Effector memory CD4-positive, alpha-beta T cell (primary cell): ENCODE measurements around the gene SLC10A6.

ENCODE experiments used
- DNase-seq, 3 donors: peaks; one replicate each; pipeline ENCODE4 v3.0.0-alpha.2; 2020
- H3K27ac ChIP-seq: 2 replicates; pipeline ENCODE4 v1.7.0; 2013; ENCODE audit warnings: mild to moderate bottlenecking, low read length, moderate library complexity; ENCODE audit not compliant: insufficient read depth, poor library complexity, severe bottlenecking
- H3K27me3 ChIP-seq: replicated peaks from 2 replicates; pipeline ENCODE4 v1.7.0; 2013; ENCODE audit warnings: mild to moderate bottlenecking, low read length; ENCODE audit not compliant: insufficient read depth, control insufficient read depth, poor library complexity, severe bottlenecking
- H3K36me3 ChIP-seq: 2 replicates; pipeline ENCODE4 v1.7.0; 2013; ENCODE audit warnings: mild to moderate bottlenecking, low read length, moderate library complexity; ENCODE audit not compliant: control insufficient read depth, insufficient read depth
- H3K4me1 ChIP-seq: 2 replicates; pipeline ENCODE4 v1.7.0; 2013; ENCODE audit warnings: low read length, mild to moderate bottlenecking; ENCODE audit not compliant: control insufficient read depth, insufficient read depth, poor library complexity, severe bottlenecking
- H3K4me3 ChIP-seq: 2 replicates; pipeline ENCODE4 v1.7.0; 2013; ENCODE audit warnings: low read length, low read depth, mild to moderate bottlenecking; ENCODE audit not compliant: insufficient read depth, poor library complexity, severe bottlenecking
- H3K9me3 ChIP-seq: 2 replicates; pipeline ENCODE4 v1.7.0; 2013; ENCODE audit warnings: mild to moderate bottlenecking, low read length, moderate library complexity; ENCODE audit not compliant: control insufficient read depth
- total RNA-seq, 3 donors: gene quantifications; one replicate each; lab custom pipeline; 2026; lab: John Stamatoyannopoulos, UW

SLC10A6 gene
- total RNA-seq: 0 to 0.17 (median 0) reads per million in 3 donors

DNA sequence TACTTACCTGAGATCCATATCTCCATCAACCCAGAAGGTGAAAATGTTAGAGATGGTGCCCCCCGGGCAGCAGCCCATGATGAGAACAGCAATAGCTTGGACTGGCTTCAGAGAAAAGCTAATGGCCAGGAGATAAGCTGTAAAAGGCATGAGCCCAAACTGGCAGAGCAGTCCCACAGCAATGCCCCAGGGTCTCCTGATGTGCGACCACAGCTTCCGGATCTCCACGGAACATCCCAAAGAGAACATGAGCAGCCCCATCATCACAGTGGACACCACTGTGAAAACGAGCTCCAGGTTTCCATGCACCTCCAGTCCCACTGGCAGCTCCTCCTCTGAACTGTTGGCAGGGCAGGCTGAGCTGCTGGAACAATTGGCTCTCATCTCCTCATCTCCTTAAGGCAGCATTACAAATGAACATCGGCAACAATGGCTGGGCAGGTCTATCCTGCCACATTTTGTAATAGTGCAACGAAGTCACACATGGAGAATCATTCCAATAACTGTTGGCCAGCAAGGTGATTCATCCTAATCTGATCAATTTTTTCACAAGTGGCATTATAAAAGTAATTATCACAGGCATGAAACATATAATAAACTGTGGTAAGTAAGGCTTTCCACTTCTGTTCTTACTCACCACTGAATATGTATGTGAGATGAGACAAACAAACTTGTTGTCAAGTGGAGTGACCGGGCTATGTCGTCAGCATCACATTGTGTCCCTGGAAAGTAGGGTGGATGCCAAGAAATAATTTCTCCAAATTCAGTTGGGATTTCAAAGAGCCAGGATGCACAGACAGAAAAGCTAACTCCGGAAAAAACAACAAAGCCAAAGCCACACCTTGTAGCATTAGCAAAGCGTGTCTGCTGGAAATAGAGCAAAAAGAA lies at the start of gene SLC10A6:
Gene SLC10A6, minus strand, starts transcription at position 653 of the 888 bp plus-strand sequence. Its CDS starts 269 bp downstream, at position 384.
- Histone ChIP-seq H3K4me1 (no peaks in the 10 kb centered on the region), H3K27ac (no peak within 1 kb of the TSS), H3K36me3 (no peaks in the 10 kb centered on the region), H3K27me3 (no peaks in the 10 kb centered on the region), H3K4me3 (no peak within 1 kb of the TSS), H3K9me3 (no peaks in the 10 kb centered on the region)
- DNase-seq: no peak

DNA sequence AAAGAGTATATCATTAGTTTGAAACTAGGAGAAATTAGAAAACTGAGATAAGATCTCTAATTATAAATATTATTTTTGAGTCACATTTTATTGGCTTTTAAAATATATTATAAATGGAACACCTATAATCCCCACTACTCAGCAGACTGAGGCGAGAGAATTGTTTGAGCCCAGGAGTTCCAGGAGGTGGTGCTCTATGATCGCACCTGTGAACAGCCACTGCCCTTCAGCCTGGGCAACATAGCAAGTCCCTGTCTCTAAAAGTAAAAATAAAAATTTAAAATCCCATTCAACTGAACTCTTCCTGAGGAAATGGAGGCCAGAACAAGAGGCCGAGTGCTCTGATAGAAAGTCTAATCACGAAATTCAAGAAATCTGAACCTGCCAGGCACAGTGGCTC lies 49.4 kb upstream of the SLC10A6 start:
- no peaks in the 10 kb centered on the region for H3K27me3 ChIP-seq
- no peak overlapping the region for H3K4me3 ChIP-seq
- no peaks in the 10 kb centered on the region for H3K9me3 ChIP-seq
- DNase-seq: no peak
- no peak overlapping the region for H3K27ac ChIP-seq
- H3K4me1 ChIP-seq: no peaks in the 10 kb centered on the region
- H3K36me3 ChIP-seq: no peaks in the 10 kb centered on the region

- H3K27ac ChIP-seq: no peak overlapping the region
- no peak for DNase-seq
- no peak overlapping the region for H3K4me3 ChIP-seq
- no peaks in the 10 kb centered on the region for H3K9me3 ChIP-seq
- peaks cover 4% of the 10 kb centered on the region for H3K4me1 ChIP-seq
- H3K27me3 ChIP-seq: no peaks in the 10 kb centered on the region
- no peaks in the 10 kb centered on the region for H3K36me3 ChIP-seq
These were observed 47.4 kb upstream of the SLC10A6 start for GRCh38 chr4:86896596-86896995.

- Histone ChIP-seq H3K27me3 (no peaks in the 10 kb centered on the region), H3K9me3 (no peaks in the 10 kb centered on the region), H3K4me1 (peaks cover 4% of the 10 kb centered on the region), H3K27ac (no peak overlapping the region), H3K36me3 (no peaks in the 10 kb centered on the region), H3K4me3 (no peak overlapping the region)
- no peak for DNase-seq
These were observed 46.7 kb upstream of the SLC10A6 start for GRCh38 chr4:86895692-86896488.

- Histone ChIP-seq H3K4me3 (no peak overlapping the region), H3K27ac (no peak overlapping the region), H3K4me1 (peaks cover 4% of the 10 kb centered on the region), H3K36me3 (no peaks in the 10 kb centered on the region), H3K9me3 (no peaks in the 10 kb centered on the region), H3K27me3 (no peaks in the 10 kb centered on the region)
- DNase-seq: no peak
These were observed 45.3 kb upstream of the SLC10A6 start for GRCh38 chr4:86894455-86894854.

DNA sequence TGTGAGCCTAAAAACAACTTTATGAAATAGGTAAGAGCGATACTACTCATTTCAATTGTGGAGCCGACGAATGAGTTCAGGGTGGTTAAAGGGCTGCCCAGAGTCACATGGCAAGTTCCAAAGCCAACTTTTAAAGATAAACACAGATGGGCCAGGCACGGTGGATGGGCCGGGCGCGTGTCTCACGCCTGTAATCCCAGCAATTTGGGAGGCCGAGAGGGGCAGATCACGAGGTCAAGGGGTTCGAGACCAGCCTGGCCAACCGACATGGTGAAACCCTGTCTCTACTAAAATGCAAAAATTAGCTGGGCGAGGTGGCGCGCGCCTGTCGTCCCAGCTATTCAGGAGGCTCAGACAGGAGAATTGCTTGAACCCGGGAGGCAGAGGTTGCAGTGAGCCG lies 44.0 kb upstream of the SLC10A6 start:
- no peaks in the 10 kb centered on the region for H3K27me3 ChIP-seq
- H3K27ac ChIP-seq: no peak overlapping the region
- H3K9me3 ChIP-seq: no peaks in the 10 kb centered on the region
- H3K4me3 ChIP-seq: no peak overlapping the region
- no peaks in the 10 kb centered on the region for H3K36me3 ChIP-seq
- DNase-seq: no peak
- H3K4me1 ChIP-seq: peaks cover 4% of the 10 kb centered on the region

GRCh38 chr4:86892636-86892960 lies 43.4 kb upstream of the SLC10A6 start:
- Histone ChIP-seq H3K4me1 (peaks cover 4% of the 10 kb centered on the region), H3K27me3 (no peaks in the 10 kb centered on the region), H3K4me3 (peak overlapping the region; percentile 76), H3K9me3 (no peaks in the 10 kb centered on the region), H3K27ac (no peak overlapping the region), H3K36me3 (no peaks in the 10 kb centered on the region)
- DNase-seq: no peak

DNA sequence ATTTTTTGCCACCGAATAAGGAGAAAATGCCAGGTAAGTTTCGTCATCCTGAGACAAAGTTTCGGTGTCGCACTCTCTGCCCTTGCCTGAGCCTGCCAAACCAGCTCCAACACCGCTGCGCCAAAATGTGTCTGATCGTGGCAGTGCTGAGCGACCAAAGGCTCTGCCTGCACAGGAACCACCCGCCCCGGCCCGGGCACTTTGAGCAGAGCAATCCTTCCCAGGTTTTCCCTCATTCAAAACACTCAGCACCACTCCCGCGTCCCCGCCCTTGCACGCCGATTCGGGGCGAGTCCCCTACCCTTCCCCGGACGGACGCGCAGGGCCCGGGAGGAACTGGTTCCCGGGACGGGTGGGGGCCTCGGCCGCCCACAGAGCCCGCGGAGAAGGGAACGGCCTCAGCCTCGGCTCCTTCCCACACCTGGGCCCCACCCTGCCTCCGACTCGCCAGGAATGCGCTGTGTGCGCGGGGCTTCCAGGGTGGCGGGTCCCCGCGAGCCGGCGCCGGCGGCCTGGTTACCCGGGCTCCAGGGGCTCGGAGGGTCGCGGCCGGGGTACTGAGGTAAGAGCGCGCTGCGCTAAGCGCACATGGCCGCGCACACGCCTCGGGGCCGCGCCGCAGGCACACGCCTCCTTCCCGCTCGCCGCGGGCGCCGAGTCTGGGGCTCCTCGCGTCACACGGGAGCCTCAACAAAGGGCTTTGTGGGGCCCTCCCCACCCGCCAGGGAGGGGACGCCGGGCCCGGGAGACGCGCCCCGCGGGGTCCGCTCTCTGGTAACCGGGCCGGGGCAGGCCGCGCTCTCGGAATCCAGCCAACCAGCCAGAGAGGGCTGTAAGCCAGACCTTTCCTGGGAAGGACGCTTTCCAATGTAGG lies 42.8 kb upstream of the SLC10A6 start, which contains the start of gene C4orf36:
Gene C4orf36, minus strand, starts transcription at position 661 of the 874 bp plus-strand sequence. CDS start 902 bp downstream, outside the sequence.
- no peak within 1 kb of the TSS for H3K27ac ChIP-seq
- no peaks in the 10 kb centered on the region for H3K27me3 ChIP-seq
- H3K9me3 ChIP-seq: no peaks in the 10 kb centered on the region
- peaks cover 4% of the 10 kb centered on the region for H3K4me1 ChIP-seq
- peak in 1 of 3 donors; percentile 1 for DNase-seq
- H3K4me3 ChIP-seq: peak within 1 kb of the TSS; percentile 76
- no peaks in the 10 kb centered on the region for H3K36me3 ChIP-seq

DNA sequence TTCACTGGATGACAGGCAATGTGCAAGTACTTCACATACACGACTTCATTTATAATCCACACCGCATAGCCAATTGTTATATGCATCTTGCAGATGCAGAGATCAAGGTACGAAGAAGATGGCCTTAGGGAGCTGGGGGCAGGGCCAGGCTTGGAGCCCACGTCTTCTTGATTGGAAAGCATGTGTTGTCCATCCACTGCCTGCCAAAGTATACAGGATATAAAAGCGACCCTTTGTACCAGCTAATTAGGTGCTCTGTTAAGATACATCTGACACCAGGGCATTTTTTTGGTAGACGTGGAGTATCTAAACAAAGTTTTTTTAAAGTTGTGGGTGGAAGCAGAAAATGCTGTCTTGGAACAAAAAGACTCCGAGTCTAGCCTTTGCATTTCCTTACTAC lies 41.6 kb upstream of the SLC10A6 start:
- peaks cover 4% of the 10 kb centered on the region for H3K4me1 ChIP-seq
- no peak overlapping the region for H3K27ac ChIP-seq
- no peak overlapping the region for H3K4me3 ChIP-seq
- DNase-seq: no peak
- no peaks in the 10 kb centered on the region for H3K27me3 ChIP-seq
- H3K36me3 ChIP-seq: no peaks in the 10 kb centered on the region
- H3K9me3 ChIP-seq: no peaks in the 10 kb centered on the region
